ENCODE results near the gene TERT. TPM values are rescaled to one million over a fixed set of nuclear protein-coding genes. Genes with fewer than 3 reads are reported as not detected.

Gene TERT
- total and polyA plus RNA-seq, 2 of the 13 experiments (the other 11 are each of a cell fraction or from before 2014, with no cell fraction given) = 4.3 to 5.9 TPM

DNA sequence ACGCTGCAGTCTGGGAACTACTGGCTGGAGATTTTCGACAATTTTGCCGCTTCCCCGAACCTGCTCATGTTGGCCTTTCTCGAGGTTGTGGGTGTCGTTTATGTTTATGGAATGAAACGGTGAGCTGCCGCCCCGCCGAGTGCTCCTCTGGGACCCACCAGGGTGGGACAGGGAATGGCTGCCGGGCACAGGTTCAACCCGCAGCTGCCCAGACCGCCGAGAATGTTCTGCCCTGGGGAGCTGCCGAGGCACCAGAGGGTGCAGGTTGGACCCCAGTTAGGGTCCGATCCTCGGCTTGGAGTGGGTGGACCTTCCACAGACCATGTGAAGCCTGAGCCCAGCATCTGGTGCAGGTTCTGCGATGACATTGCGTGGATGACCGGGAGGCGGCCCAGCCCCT, 50.6 kb downstream of the TERT start (continued):
- TF ChIP-seq, protein P1, sequence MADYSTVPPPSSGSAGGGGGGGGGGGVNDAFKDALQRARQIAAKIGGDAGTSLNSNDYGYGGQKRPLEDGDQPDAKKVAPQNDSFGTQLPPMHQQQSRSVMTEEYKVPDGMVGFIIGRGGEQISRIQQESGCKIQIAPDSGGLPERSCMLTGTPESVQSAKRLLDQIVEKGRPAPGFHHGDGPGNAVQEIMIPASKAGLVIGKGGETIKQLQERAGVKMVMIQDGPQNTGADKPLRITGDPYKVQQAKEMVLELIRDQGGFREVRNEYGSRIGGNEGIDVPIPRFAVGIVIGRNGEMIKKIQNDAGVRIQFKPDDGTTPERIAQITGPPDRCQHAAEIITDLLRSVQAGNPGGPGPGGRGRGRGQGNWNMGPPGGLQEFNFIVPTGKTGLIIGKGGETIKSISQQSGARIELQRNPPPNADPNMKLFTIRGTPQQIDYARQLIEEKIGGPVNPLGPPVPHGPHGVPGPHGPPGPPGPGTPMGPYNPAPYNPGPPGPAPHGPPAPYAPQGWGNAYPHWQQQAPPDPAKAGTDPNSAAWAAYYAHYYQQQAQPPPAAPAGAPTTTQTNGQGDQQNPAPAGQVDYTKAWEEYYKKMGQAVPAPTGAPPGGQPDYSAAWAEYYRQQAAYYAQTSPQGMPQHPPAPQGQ (CRISPR knock-in tag; IDR thresholded peaks at IDR 0.05; ENCODE audit: borderline replicate concordance) = no peak
- TF ChIP-seq NFATC3 (CRISPR knock-in tag; IDR thresholded peaks at IDR 0.05) = no peak
- TF ChIP-seq ZNF598 (CRISPR knock-in tag; IDR thresholded peaks at IDR 0.05; ENCODE audit: borderline replicate concordance) = no peak
- TF ChIP-seq ZNF614 (CRISPR knock-in tag; IDR thresholded peaks at IDR 0.05; ENCODE audit: borderline replicate concordance) = no peak

DNA sequence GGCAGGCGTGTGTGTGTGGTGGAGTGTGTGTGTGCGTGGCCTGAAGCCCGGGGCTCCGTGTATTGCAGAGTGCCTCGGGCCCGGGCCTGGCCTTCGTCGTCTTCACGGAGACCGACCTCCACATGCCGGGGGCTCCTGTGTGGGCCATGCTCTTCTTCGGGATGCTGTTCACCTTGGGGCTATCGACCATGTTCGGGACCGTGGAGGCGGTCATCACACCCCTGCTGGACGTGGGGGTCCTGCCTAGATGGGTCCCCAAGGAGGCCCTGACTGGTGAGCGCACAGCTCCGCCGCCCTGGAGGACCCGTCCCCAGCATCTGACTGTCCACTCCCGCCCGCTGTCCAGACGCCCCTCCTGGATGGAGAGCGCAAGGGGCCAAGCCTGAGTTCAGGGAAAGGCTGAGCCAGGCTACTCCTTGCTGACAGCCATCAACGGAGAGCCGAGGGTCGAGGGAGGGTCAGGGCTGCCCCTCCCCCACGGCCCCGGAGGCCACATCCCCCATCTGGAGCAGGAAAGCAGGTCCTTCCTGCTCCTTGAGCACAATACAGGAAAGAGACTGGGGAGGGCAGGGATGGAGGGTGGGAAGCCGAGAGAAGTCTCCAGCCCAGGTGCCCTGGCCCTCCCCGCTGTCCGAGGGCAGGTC, 51.3 kb downstream of the TERT start:
- in situ Hi-C loops (cut with HindIII; ENCODE audit: extremely low pct_ligation_motif_present, low pct_unique_long_range_greater_than_20kb) (no loop called here), intact Hi-C loops (cut with micrococcal nuclease; ENCODE audit: unreplicated experiment) (no loop called here)
- ATAC-seq (no peak), FAIRE-seq (no peak), DNase-seq (ENCODE audit: low spot score) (no peak)
- Histone ChIP-seq H3K4me1 (ENCODE audit: insufficient read depth, low read length) (no peaks in the 10 kb centered on the region), H3K79me2 (ENCODE audit: insufficient read depth, low read length) (no peaks in the 10 kb centered on the region), H3K27ac (ENCODE audit: extremely low read length, insufficient read depth, low read length) (no peak overlapping the region), H2AFZ (ENCODE audit: low read length) (no peak overlapping the region), H3K27me3 (ENCODE audit: control insufficient read depth in 1 of 2, insufficient read depth in 2 of 2, low read length in 2 of 2) (peaks cover 11 to 65% of the 10 kb centered on the region in 2 experiments), H3K4me2 (ENCODE audit: low read depth, low read length) (no peak overlapping the region), H3K4me3 (replicated peaks in 1 of 3; ENCODE audit: insufficient read depth in 1 of 3, low read depth in 2 of 3, low read length in 3 of 3) (no peak overlapping the region), H3K36me3 (replicated peaks in 1 of 2; ENCODE audit: control insufficient read depth in 1 of 2, insufficient read depth in 2 of 2, low read length in 2 of 2) (no peaks in the 10 kb centered on the region), H3K9ac (ENCODE audit: insufficient read depth, low read depth, low read length) (no peak overlapping the region), H3K9me3 (ENCODE audit: low read length) (no peaks in the 10 kb centered on the region), H4K20me1 (ENCODE audit: insufficient read depth, low read length) (peaks cover 7% of the 10 kb centered on the region; the same call in 1 of the 2 replicates)
- no TSS peak for BruUV-seq (replicated peaks)
- CTCF ChIA-PET (ENCODE audit: low intra/inter-chr PET ratio, low total read pairs) = no interaction called here
- WGBS (ENCODE audit: low lambda C conversion rate) = 8% methylated on average over 8 of the region's 33 CpGs
- POLR2A ChIA-PET = no interaction called here
- TF ChIP-seq ZNF138 (CRISPR knock-in tag; IDR thresholded peaks at IDR 0.05; ENCODE audit: low read depth) = no peak
- no peak for TF ChIP-seq ZBTB21 (CRISPR knock-in tag; IDR thresholded peaks at IDR 0.05)
- TF ChIP-seq, protein P2, sequence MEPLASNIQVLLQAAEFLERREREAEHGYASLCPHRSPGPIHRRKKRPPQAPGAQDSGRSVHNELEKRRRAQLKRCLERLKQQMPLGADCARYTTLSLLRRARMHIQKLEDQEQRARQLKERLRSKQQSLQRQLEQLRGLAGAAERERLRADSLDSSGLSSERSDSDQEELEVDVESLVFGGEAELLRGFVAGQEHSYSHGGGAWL (CRISPR knock-in tag; IDR thresholded peaks at IDR 0.05) = no peak
- TF ChIP-seq KAT8 (CRISPR knock-in tag; IDR thresholded peaks at IDR 0.05) = no peak
- TF ChIP-seq, protein P3, sequence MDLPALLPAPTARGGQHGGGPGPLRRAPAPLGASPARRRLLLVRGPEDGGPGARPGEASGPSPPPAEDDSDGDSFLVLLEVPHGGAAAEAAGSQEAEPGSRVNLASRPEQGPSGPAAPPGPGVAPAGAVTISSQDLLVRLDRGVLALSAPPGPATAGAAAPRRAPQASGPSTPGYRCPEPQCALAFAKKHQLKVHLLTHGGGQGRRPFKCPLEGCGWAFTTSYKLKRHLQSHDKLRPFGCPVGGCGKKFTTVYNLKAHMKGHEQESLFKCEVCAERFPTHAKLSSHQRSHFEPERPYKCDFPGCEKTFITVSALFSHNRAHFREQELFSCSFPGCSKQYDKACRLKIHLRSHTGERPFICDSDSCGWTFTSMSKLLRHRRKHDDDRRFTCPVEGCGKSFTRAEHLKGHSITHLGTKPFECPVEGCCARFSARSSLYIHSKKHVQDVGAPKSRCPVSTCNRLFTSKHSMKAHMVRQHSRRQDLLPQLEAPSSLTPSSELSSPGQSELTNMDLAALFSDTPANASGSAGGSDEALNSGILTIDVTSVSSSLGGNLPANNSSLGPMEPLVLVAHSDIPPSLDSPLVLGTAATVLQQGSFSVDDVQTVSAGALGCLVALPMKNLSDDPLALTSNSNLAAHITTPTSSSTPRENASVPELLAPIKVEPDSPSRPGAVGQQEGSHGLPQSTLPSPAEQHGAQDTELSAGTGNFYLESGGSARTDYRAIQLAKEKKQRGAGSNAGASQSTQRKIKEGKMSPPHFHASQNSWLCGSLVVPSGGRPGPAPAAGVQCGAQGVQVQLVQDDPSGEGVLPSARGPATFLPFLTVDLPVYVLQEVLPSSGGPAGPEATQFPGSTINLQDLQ (CRISPR knock-in tag; IDR thresholded peaks at IDR 0.05) = no peak
- TF ChIP-seq JUN (CRISPR knock-in tag; IDR thresholded peaks at IDR 0.05) = no peak
- TF ChIP-seq, protein P4, sequence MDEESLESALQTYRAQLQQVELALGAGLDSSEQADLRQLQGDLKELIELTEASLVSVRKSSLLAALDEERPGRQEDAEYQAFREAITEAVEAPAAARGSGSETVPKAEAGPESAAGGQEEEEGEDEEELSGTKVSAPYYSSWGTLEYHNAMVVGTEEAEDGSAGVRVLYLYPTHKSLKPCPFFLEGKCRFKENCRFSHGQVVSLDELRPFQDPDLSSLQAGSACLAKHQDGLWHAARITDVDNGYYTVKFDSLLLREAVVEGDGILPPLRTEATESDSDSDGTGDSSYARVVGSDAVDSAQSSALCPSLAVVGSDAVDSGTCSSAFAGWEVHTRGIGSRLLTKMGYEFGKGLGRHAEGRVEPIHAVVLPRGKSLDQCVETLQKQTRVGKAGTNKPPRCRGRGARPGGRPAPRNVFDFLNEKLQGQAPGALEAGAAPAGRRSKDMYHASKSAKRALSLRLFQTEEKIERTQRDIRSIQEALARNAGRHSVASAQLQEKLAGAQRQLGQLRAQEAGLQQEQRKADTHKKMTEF (CRISPR knock-in tag; IDR thresholded peaks at IDR 0.05) = no peak
- TF ChIP-seq, protein P5, sequence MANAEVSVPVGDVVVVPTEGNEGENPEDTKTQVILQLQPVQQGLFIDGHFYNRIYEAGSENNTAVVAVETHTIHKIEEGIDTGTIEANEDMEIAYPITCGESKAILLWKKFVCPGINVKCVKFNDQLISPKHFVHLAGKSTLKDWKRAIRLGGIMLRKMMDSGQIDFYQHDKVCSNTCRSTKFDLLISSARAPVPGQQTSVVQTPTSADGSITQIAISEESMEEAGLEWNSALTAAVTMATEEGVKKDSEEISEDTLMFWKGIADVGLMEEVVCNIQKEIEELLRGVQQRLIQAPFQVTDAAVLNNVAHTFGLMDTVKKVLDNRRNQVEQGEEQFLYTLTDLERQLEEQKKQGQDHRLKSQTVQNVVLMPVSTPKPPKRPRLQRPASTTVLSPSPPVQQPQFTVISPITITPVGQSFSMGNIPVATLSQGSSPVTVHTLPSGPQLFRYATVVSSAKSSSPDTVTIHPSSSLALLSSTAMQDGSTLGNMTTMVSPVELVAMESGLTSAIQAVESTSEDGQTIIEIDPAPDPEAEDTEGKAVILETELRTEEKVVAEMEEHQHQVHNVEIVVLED (CRISPR knock-in tag; IDR thresholded peaks at IDR 0.05; ENCODE audit: borderline replicate concordance) = no peak
- no peak for TF ChIP-seq ZNF552 (CRISPR knock-in tag; IDR thresholded peaks at IDR 0.05; ENCODE audit: borderline replicate concordance)
- no peak for TF ChIP-seq MTF1 (CRISPR knock-in tag; IDR thresholded peaks at IDR 0.05)
- no peak for TF ChIP-seq HMGA1 (CRISPR knock-in tag; conservative IDR thresholded peaks at IDR 0.05)

All from HepG2 (cell line).